GM23248 (cell line): Measurements from ENCODE around the gene NUDT7. TPM values are rescaled to one million over a fixed set of nuclear protein-coding genes. Genes with fewer than 3 reads are reported as not detected.

ENCODE experiments used
- DNase-seq: peaks from one replicate; pipeline ENCODE4 v3.0.0-alpha.2; 2015
- H2AFZ ChIP-seq: fragments of 200-600 bp; sonication (generic); 2 replicates; pipeline ENCODE4 v1.6.1; 2016; ENCODE audit warnings: antibody characterized with exemption
- H3F3A ChIP-seq: fragments of 200-600 bp; sonication (generic); 2 replicates; pipeline ENCODE4 v1.6.1; 2016; ENCODE audit warnings: mild to moderate bottlenecking, antibody characterized with exemption, mixed run types; ENCODE audit not compliant: insufficient read depth
- H3K27ac ChIP-seq: fragments of 200-600 bp; sonication (generic); 2 replicates; pipeline ENCODE4 v1.5.1; 2016; ENCODE audit warnings: mild to moderate bottlenecking
- H3K27me3 ChIP-seq: fragments of 200-600 bp; sonication (generic); replicated peaks from 2 replicates; pipeline ENCODE4 v1.6.1; 2016; ENCODE audit warnings: mild to moderate bottlenecking; ENCODE audit not compliant: insufficient read depth
- H3K36me3 ChIP-seq: fragments of 200-600 bp; sonication (generic); 2 replicates; pipeline ENCODE4 v1.6.1; 2016; ENCODE audit warnings: low read depth, mild to moderate bottlenecking
- H3K4me1 ChIP-seq: fragments of 200-600 bp; sonication (generic); 2 replicates; pipeline ENCODE4 v1.6.1; 2016; ENCODE audit warnings: mild to moderate bottlenecking; ENCODE audit not compliant: insufficient read depth
- H3K4me2 ChIP-seq: fragments of 200-600 bp; sonication (generic); one replicate; pipeline ENCODE4 v1.6.1; 2016; ENCODE audit warnings: mild to moderate bottlenecking; ENCODE audit not compliant: unreplicated experiment
- H3K4me3 ChIP-seq: fragments of 200-600 bp; sonication (generic); 2 replicates; pipeline ENCODE4 v1.5.1; 2016; ENCODE audit warnings: mild to moderate bottlenecking
- H3K79me2 ChIP-seq: fragments of 200-600 bp; sonication (generic); 2 replicates; pipeline ENCODE4 v1.6.1; 2016; ENCODE audit warnings: mild to moderate bottlenecking; ENCODE audit not compliant: insufficient read depth
- H3K9ac ChIP-seq: fragments of 200-600 bp; sonication (generic); 2 replicates; pipeline ENCODE4 v1.6.1; 2016; ENCODE audit warnings: mild to moderate bottlenecking
- H3K9me2 ChIP-seq: fragments of 200-600 bp; sonication (generic); 2 replicates; pipeline ENCODE4 v1.6.1; 2016; ENCODE audit warnings: mixed run types, mild to moderate bottlenecking, moderate library complexity; ENCODE audit not compliant: insufficient read depth
- H3K9me3 ChIP-seq: fragments of 200-600 bp; sonication (generic); one replicate; pipeline ENCODE4 v1.6.1; 2017; ENCODE audit warnings: low read depth
- H4K20me1 ChIP-seq: fragments of 200-600 bp; sonication (generic); 2 replicates; pipeline ENCODE4 v1.6.0; 2016; ENCODE audit not compliant: insufficient read depth
- EZH2 ChIP-seq: fragments of 200-600 bp; sonication (generic); IDR thresholded peaks from 2 replicates; pipeline ENCODE4 v1.6.1; 2018; ENCODE audit warnings: antibody characterized with exemption, mild to moderate bottlenecking; ENCODE audit not compliant: insufficient read depth, poor library complexity, severe bottlenecking
- EZH2phosphoT487 ChIP-seq: fragments of 200-600 bp; sonication (generic); IDR thresholded peaks from 2 replicates; pipeline ENCODE4 v1.6.1; 2018; ENCODE audit warnings: antibody characterized with exemption, moderate library complexity, mild to moderate bottlenecking, low read depth; ENCODE audit not compliant: insufficient read depth
- WGBS, 2 experiments: methylation state at CpG; one replicate each; pipeline ENCODE4 v1.1.6; 2015 to 2017; ENCODE audit warnings: low lambda C conversion rate in 2 of 2, low coverage in 1 of 2; ENCODE audit errors: missing lambda C conversion rate in 2 of 2; 5-methylcytosine and 5-hydroxymethylcytosine counted together
- in situ Hi-C: fragments of 300-500 bp; cut with MboI; formaldehyde crosslinking; loops from 2 replicates; pipeline ENCODE4 v1.15.0; 2020
- polyA plus RNA-seq: library from polyadenylated mRNA; unstranded; fragments of >200 nt; fragmentation: Nextera tagmentation; extraction: Ambion mirVana; gene quantifications from 2 replicates; pipeline ENCODE4 v1.2.1, GENCODE V29; 2016
- total RNA-seq: library from RNA; depleted of rRNA; stranded (reverse); fragments of >200 nt; shearing (Covaris generic); gene quantifications from 2 replicates; pipeline ENCODE4 v1.2.3, GENCODE V29; 2014; rRNA removed

NUDT7 gene
- total RNA-seq (3.0 and 3.5 TPM in 2 replicates), polyA plus RNA-seq (6.2 and 7.9 TPM in 2 replicates)

DNA sequence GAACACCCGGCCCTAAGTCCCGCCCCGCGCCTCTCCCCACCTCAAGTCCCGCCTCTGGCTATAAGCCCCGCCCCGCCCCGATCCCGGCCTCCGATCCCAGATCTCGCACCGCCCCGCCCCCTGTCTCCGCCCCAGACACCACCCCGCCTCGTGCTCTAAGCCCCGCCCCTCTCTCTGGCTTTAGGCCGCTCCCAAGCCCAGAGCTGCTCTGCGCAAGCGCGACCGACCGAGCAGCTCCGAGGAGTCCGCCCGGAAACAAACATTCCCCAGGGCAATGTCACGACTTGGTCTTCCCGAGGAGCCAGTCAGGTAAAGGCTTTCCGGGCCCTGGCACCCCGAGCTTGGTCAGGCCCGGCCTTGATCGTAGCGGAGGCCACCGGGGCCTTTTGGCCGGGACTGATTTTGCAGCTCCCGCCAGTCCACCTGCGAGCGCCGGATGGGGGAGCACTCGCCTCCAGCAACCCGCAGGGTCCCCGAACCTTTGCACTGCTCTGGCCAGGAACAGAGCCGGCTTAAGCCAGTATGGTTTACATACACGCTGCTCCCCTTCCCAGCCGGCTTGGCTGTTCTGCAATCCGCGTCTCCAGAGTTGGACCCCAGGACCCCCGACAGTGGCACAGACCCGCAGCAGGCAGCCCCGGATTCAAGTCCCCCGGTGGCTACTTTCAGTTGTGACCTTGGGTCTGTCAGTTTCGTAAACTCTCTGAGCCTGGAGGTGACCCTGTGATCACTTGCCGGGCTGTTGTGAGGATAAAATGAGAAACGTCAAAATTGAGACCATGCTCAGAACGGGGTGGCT is at the start of gene NUDT7:
Gene NUDT7 (plus strand): TSS at position 206 of the 799 bp plus-strand sequence. CDS start 69 bp downstream, at position 275.
- WGBS, 2 experiments, result 1% methylated on average over 40 to 55 of the region's 55 CpGs
- in situ Hi-C loops, result no loop called here
- H3F3A ChIP-seq, result no peaks in the 10 kb centered on the region
- peak within 1 kb of the TSS; percentile 87 for H3K4me3 ChIP-seq
- no peaks in the 10 kb centered on the region for H3K36me3 ChIP-seq
- no peaks in the 10 kb centered on the region for H3K9me2 ChIP-seq
- H4K20me1 ChIP-seq, result no peaks in the 10 kb centered on the region
- no peaks in the 10 kb centered on the region for H3K9me3 ChIP-seq
- peak within 1 kb of the TSS; percentile 97 for H2AFZ ChIP-seq
- H3K9ac ChIP-seq, result peak within 1 kb of the TSS; percentile 82
- peak; percentile 100 for DNase-seq
- H3K27me3 ChIP-seq, result no peaks in the 10 kb centered on the region
- TF ChIP-seq EZH2 (no peak), EZH2phosphoT487 (no peak)
- H3K79me2 ChIP-seq, result no peaks in the 10 kb centered on the region
- peak within 1 kb of the TSS; percentile 62 for H3K27ac ChIP-seq
- no peaks in the 10 kb centered on the region for H3K4me1 ChIP-seq
- peak within 1 kb of the TSS; percentile 98 for H3K4me2 ChIP-seq

DNA sequence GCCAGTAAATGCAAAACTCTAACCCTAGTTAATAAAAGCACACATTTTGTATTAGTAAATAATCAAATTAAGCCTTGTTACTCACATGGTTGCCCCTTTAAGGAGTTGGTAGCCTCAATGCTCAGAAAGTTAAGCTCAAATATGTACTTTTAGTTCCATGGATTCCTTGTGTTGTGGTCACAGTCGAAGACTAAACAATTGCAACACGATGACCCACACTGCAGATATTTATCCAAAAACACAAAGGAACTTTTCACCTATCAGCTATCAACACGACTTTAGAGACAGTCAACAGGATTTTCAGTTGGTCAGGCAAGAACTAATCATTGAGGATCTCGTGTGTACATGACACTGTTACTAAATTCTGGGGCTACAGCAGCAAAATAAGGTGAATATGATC is 47.4 kb upstream of the NUDT7 start:
- peak overlapping the region; percentile 50 for H3K4me2 ChIP-seq
- peak; percentile 71 for DNase-seq
- no peaks in the 10 kb centered on the region for H4K20me1 ChIP-seq
- H3K9ac ChIP-seq, result peak overlapping the region; percentile 28; the same call in 1 of the 2 replicates
- H3K27me3 ChIP-seq, result 0 out of 2 replicates have a peak, but pooled peaks cover 4% of the 10 kb centered on the region
- TF ChIP-seq EZH2phosphoT487, result no peak
- no peak for TF ChIP-seq EZH2
- in situ Hi-C loops, result loop anchor here (5.0 kb wide), 1 partner anchor 297 kb away; no protein-coding TSS in a partner anchor
- 0 out of 2 replicates have a peak overlapping the region, but pooled peaks have one; percentile 4 for H3K27ac ChIP-seq
- peak overlapping the region; percentile 17; the same call in 1 of the 2 replicates for H3K4me3 ChIP-seq
- H3K9me2 ChIP-seq, result no peaks in the 10 kb centered on the region
- H3F3A ChIP-seq, result 0 out of 2 replicates have a peak, but pooled peaks cover 10% of the 10 kb centered on the region
- no peaks in the 10 kb centered on the region for H3K36me3 ChIP-seq
- WGBS, 2 experiments, result 0 to 1% methylated on average over 4 of the region's 4 CpGs
- peaks cover 13% of the 10 kb centered on the region for H3K4me1 ChIP-seq
- no peaks in the 10 kb centered on the region for H3K9me3 ChIP-seq
- no peak overlapping the region for H2AFZ ChIP-seq
- H3K79me2 ChIP-seq, result no peaks in the 10 kb centered on the region

DNA sequence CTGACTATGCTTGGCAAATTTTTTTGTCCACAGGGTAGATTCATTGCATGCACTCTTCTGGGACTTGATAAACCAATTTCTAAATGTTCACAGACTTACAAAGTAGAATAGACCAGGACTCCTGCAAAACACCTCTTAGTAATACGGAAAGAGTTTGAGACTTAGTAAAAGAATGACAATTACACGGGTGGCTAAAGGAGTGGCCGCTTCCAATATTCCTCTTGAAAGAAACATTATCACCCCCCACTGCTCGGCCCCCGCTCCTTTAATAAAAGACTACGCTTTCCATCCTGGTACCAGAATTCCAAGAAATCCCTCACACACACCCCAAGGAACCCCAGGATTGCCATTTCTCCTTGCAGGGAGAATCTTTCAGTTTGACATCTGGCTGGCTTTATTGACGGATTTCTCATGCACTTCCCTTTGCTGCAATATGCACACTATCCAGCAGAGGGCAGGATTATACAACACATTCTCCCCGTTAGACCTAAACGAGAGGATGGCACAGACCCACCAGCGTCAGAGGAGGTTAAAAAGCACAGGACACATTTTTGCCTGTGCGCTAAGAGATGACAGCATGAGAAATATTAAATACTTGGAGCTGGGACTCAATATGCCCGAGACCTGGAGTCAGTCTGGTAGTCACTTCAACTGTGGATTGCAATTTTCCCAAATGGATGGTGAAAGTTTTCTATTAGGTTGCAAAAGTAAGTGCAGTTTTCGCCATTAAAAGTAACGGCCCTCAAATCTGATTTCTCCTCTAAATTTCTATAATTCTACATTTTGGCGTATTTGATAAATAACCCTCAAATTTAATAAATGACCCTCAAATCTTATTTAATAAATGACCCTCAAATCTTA is 46.6 kb upstream of the NUDT7 start:
- H2AFZ ChIP-seq, result no peak overlapping the region
- H3F3A ChIP-seq, result 0 out of 2 replicates have a peak, but pooled peaks cover 10% of the 10 kb centered on the region
- H3K4me2 ChIP-seq, result peak overlapping the region; percentile 50
- in situ Hi-C loops, result loop anchor here (5.0 kb wide), 1 partner anchor 297 kb away; no protein-coding TSS in a partner anchor
- peak overlapping the region; percentile 17; the same call in 1 of the 2 replicates for H3K4me3 ChIP-seq
- no peaks in the 10 kb centered on the region for H3K9me3 ChIP-seq
- peak; percentile 81 for DNase-seq
- peak overlapping the region; percentile 28; the same call in 1 of the 2 replicates for H3K9ac ChIP-seq
- no peaks in the 10 kb centered on the region for H4K20me1 ChIP-seq
- no peaks in the 10 kb centered on the region for H3K36me3 ChIP-seq
- no peaks in the 10 kb centered on the region for H3K9me2 ChIP-seq
- 0 out of 2 replicates have a peak, but pooled peaks cover 4% of the 10 kb centered on the region for H3K27me3 ChIP-seq
- no peak for TF ChIP-seq EZH2phosphoT487
- TF ChIP-seq EZH2, result no peak
- 0 out of 2 replicates have a peak overlapping the region, but pooled peaks have one; percentile 4 for H3K27ac ChIP-seq
- peaks cover 13% of the 10 kb centered on the region for H3K4me1 ChIP-seq
- 27 to 28% methylated on average over 15 of the region's 15 CpGs for WGBS, 2 experiments
- H3K79me2 ChIP-seq, result no peaks in the 10 kb centered on the region

DNA sequence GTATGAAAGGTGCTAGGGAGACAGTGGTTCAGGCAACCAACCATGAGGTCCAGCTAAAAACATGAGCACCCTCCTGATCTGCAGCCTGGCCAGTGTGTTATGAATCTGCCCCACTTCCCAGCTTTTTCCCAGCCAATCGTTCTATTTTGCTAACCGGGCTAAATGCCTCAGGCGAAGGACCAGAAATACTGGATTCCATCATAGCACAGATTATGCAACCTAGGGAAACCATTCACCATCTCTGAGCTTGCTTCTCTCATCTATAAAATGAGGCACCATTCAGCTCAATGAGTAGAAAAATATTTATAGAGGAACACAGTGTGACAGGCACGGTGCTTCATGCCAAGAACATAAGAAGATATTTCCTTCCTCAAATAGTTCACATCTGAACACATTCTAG is 45.2 kb upstream of the NUDT7 start:
- DNase-seq, result peak; percentile 45
- Histone ChIP-seq H3K36me3 (no peaks in the 10 kb centered on the region), H3K9me3 (no peaks in the 10 kb centered on the region), H3K4me1 (peaks cover 13% of the 10 kb centered on the region), H3K9me2 (no peaks in the 10 kb centered on the region), H3K27ac (no peak overlapping the region), H2AFZ (no peak overlapping the region), H4K20me1 (no peaks in the 10 kb centered on the region), H3K9ac (no peak overlapping the region), H3K27me3 (peaks cover 4% of the 10 kb centered on the region; the same call in 1 of the 2 replicates), H3F3A (0 out of 2 replicates have a peak, but pooled peaks cover 10% of the 10 kb centered on the region), H3K4me2 (no peak overlapping the region), H3K4me3 (no peak overlapping the region), H3K79me2 (no peaks in the 10 kb centered on the region)
- in situ Hi-C loops, result loop anchor here (5.0 kb wide), 1 partner anchor 295 kb away; no protein-coding TSS in a partner anchor
- 16 to 26% methylated on average over 4 of the region's 4 CpGs for WGBS, 2 experiments
- TF ChIP-seq EZH2 (no peak), EZH2phosphoT487 (no peak)
